ENCODE results near the gene KMT2C.

Gene KMT2C

DNA sequence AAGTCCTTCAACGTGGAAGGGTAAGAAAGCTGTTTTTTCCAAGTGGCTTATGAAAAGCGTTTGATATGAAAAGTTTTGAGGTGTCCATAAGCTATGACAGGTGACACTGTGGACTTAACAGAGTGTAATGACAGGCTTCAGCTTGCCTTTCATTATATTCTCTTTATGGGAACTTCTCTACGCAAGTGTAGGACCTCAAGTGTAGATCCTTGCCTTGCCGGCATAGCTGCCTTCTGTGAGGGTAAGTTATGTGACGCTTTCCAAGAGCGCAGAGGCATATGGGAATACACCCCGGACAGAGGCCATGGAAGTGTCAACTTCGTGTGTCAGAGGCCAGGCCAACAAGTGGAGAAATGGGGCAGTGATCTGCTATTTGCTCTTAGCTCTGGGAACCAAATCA, 318.4 kb downstream of the KMT2C start:
- H3K4me3 ChIP-seq (ENCODE audit: low read depth, low read length) = no peak overlapping the region

DNA sequence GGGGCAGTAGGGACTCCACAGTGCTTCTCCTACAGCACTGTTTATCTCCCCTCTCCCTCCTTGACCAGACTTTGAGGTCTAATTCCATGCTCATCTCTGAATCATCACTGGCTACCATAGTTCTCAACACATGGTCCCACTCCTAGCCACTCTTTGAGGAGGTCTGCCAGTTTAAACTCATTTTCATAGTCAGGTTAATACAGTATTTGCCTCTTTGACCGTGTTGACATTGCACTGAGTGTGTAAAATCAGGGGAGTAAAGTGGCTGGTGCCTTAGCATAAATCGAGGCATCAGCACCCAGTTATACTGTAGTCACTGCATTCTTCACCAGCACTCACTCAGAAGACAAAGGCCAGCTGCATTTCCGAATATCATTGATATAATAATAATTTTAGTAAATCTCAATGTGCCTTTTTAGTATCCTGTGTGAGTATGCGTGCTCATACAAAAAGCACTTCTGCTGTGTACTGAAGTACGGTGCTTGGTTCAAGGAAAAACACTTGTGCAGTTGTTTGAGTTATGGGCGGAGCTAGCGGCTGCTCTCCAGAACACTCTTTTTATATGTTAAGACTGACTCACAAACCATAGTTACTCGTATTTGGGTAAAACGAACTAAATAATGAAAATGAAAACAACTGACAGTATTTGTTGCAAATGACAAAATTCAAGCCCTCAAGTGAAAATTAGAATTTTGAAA, 320.6 kb downstream of the KMT2C start:
- no peak overlapping the region for H3K4me3 ChIP-seq (ENCODE audit: low read depth, low read length)

GRCh38 chr7:152112829-152113228, 323.0 kb downstream of the KMT2C start:
- no peak overlapping the region for H3K4me3 ChIP-seq (ENCODE audit: low read depth, low read length)

DNA sequence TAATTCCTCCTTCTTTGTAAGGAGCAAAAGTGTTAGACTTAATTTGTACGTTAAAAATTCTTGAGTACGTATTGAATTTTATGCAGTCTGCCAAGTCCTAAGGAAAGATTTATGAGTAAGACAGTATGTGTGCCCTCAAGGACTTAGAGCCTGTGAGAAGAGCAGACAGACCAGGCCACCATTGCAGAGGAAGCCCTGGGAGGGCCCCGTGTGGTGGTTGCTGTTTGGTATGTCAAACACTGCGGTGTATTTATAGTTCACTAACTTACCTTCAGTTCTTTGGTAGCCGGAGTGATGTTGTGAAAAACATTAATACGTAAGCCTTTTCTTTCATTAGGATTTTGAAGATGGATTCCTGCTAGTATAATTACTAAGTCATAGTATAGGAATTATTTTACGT, 327.4 kb downstream of the KMT2C start:
- no peak overlapping the region for H3K4me3 ChIP-seq (ENCODE audit: low read depth, low read length)

- no peak overlapping the region for H3K4me3 ChIP-seq (ENCODE audit: low read depth, low read length)
Measured at GRCh38 chr7:152107945-152108344, 327.9 kb downstream of the KMT2C start.

DNA sequence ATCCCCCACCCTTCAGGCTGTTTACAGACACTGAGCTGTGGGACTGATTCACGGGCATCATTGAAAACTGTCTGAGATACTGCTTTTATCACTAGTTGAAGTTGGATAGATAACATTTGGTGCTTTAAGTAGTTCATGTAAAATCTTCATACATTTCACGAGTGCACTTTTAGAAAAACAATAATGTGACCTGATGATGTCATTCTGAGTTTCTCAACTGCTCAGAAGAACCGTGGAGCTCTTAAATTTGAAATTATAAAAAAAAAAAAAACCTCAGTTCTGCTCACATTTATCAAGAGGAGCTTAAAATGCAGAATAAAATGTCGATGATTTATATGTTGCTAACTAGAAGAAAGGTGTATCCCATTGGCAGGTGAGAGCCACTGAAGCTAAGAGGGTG, 328.8 kb downstream of the KMT2C start:
- no peak overlapping the region for H3K4me3 ChIP-seq (ENCODE audit: low read depth, low read length)

GRCh38 chr7:152105205-152105604, 330.6 kb downstream of the KMT2C start:
- no peak overlapping the region for H3K4me3 ChIP-seq (ENCODE audit: low read depth, low read length)

DNA sequence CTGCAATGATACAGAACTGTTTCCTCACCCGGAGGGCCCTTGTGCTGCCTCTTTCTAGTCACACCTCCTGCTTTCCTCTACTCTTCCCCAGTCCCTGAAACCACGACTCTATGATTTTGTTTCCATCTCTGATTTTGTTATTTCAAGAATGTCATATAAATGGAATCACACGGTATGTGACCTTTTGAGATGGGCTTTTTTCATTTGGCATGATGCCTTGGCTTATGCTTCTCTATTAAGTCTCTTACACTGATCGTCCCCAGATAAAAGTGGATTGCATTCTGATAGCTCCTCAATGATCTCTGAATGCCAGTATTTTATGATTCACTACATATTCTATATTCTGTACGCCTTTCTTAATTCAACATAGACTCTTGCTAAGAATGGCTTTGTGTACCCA, 332.1 kb downstream of the KMT2C start:
- no peak overlapping the region for H3K4me3 ChIP-seq (ENCODE audit: low read depth, low read length)

DNA sequence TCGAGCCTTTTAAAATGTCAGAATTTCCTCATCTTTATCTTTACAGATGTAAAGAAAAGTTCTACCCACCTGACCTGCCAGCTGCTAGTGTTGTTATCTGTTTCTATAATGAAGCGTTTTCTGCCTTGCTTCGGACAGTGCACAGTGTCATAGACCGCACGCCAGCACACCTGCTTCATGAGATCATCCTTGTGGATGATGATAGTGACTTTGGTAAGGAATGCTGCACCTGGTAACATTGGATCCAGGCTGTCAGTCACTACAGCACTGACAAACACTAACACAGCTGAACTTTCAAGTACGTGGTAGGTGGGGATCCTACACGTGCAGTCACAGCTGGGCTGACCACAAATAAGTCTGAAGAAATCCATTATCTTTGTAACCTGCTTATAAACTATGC, 332.7 kb downstream of the KMT2C start:
- H3K4me3 ChIP-seq (ENCODE audit: low read depth, low read length) = no peak overlapping the region

DNA sequence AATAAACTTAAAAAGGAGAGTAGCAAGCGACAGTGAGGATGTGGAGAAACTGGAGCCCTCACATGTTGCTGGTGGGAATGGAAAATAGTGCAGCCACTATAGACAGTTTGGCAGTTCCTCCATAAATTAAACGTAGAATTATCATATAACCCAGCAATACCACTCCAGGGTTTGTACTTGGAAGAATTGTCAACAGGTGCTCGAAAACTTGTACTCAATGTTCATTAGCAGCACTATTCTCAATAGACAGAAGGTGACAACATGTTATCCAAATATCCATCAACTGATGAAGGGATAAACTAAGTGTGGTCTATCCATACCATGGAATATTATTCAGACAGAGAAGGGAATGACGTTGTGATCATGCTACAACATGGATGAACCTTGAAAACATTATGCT, 338.5 kb downstream of the KMT2C start:
- H3K4me3 ChIP-seq (ENCODE audit: low read depth, low read length) = no peak overlapping the region

- H3K4me3 ChIP-seq (ENCODE audit: low read depth, low read length) = no peak overlapping the region
Measured at GRCh38 chr7:152095771-152096170, 340.0 kb downstream of the KMT2C start.

DNA sequence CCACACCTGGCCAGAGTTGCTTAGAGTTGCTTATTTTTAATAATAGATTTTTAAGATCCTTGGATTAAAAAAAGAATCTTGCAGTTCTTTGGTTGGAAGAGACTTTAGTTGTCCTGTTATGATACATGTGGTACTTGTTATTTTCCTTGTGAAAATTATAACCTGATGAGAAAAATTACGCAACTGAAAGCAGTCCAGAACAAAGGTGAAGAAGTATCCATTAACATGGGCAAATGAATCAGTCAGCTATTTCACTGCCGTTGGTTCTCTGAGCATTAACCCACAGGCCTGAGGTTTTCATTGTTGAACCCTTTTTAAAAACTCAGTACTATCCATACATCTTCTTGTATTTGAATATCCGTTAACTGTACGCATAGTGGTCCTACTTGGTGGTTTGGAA, 342.1 kb downstream of the KMT2C start:
- no peak overlapping the region for H3K4me3 ChIP-seq (ENCODE audit: low read depth, low read length)

GRCh38 chr7:152090747-152091146, 345.1 kb downstream of the KMT2C start:
- H3K4me3 ChIP-seq (ENCODE audit: low read depth, low read length) = no peak overlapping the region

DNA sequence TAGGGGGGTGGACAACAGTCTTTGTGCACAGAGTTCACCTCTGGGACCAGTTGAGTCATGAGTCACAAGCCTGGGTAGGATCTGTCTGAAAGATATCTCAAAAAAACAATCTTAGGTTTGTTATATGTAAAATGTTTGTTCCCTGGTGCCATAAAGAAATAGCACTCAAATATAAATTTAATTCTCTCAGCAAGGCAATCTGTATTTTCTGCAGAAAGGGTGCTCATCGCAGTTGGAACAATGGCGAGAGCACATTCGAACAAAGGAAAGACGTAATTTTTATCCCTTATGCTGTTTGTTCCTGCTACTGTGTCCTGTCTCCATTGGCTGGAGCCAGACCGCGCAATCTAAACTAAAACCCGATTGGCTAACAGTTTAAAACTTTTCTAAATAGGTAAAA, 346.6 kb downstream of the KMT2C start:
- H3K4me3 ChIP-seq (ENCODE audit: low read depth, low read length) = no peak overlapping the region

GRCh38 chr7:152086513-152086912, 349.3 kb downstream of the KMT2C start:
- no peak overlapping the region for H3K4me3 ChIP-seq (ENCODE audit: low read depth, low read length)

DNA sequence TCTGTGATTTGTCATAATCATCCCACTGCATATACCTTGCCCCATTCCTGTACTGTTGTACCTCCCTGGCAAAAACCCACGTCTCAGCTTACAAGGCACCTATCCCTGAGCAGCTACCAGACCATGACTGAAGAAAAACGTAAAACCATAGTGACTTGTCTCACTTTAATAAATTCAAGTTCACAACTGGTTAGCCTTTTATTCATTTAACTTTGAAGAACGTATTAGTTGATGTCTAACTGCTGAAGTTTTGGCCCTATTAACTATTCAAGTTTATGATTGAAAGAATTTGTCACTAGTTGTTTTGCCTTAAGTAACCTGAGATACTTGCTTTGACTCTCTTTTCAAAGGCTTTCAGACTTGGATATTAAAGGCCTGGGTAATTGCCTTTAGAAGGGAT, 350.7 kb downstream of the KMT2C start:
- no peak overlapping the region for H3K4me3 ChIP-seq (ENCODE audit: low read depth, low read length)

All from iPS-11a (cell line).